IMR-90 (cell line): ENCODE data around the gene PHEX. TPM values are rescaled to one million over a fixed set of nuclear protein-coding genes. Genes with fewer than 3 reads are reported as not detected.

Source experiments
- ATAC-seq: fragments of 200-7000 bp; cut with Tn5 transposase; 2 replicates; pipeline ENCODE4 v1.9.1; 2020; ENCODE audit warnings: low read depth, mild to moderate bottlenecking, moderate library complexity
- BruUV-seq: library from RNA; stranded (reverse); fragments of 400-500 nt; replicated peaks from 2 replicates; lab custom pipeline; 2021; lab: Mats Ljungman, UMichigan
- CTCF ChIA-PET: fragments of 300-600 bp; formaldehyde crosslinking; extraction: SDS; loops from one replicate; lab custom pipeline; 2021; ENCODE audit warnings: antibody characterized with exemption; lab: Yijun Ruan, JAX
- POLR2A ChIA-PET: fragments of 300-600 bp; sonication (Branson Sonifier 250); formaldehyde crosslinking; loops from one replicate; lab custom pipeline; 2022; ENCODE audit warnings: antibody characterized with exemption; ENCODE audit not compliant: unreplicated experiment; lab: Charles Lee
- DNase-seq: peaks from one replicate; pipeline ENCODE4 v3.0.0; 2013
- H2AFZ ChIP-seq: replicated peaks from 2 replicates; pipeline ENCODE3; 2013; ENCODE audit warnings: low read length, mild to moderate bottlenecking; ENCODE audit not compliant: poor library complexity
- H2AK5ac ChIP-seq: 2 replicates; pipeline ENCODE4 v1.6.1; 2013; ENCODE audit warnings: low read depth, low read length, inconsistent platforms
- H2AK9ac ChIP-seq: replicated peaks from 2 replicates; pipeline ENCODE3; 2013; ENCODE audit warnings: mild to moderate bottlenecking, low read depth, low read length, moderate library complexity; ENCODE audit not compliant: poor library complexity
- H2BK120ac ChIP-seq: 2 replicates; pipeline ENCODE4 v1.6.1; 2013; ENCODE audit warnings: low read depth, low read length, inconsistent platforms
- H2BK15ac ChIP-seq: 3 replicates; pipeline ENCODE4 v1.6.1; 2013; ENCODE audit warnings: low read depth, low read length, inconsistent platforms
- H2BK20ac ChIP-seq: 2 replicates; pipeline ENCODE4 v1.6.1; 2013; ENCODE audit warnings: low read depth, mild to moderate bottlenecking, inconsistent platforms, low read length, moderate library complexity
- H2BK5ac ChIP-seq: 2 replicates; pipeline ENCODE4 v1.6.1; 2013; ENCODE audit warnings: mild to moderate bottlenecking, low read depth, low read length, inconsistent platforms; ENCODE audit not compliant: poor library complexity, severe bottlenecking
- H3K14ac ChIP-seq: replicated peaks from 2 replicates; pipeline ENCODE4 v1.6.1; 2013; ENCODE audit warnings: low read depth, low read length, inconsistent platforms
- H3K18ac ChIP-seq: 2 replicates; pipeline ENCODE4 v1.6.1; 2013; ENCODE audit warnings: low read depth, low read length, control low read depth
- H3K23ac ChIP-seq: 2 replicates; pipeline ENCODE4 v1.6.1; 2013; ENCODE audit warnings: low read depth, low read length, inconsistent platforms
- H3K27ac ChIP-seq: 2 replicates; pipeline ENCODE4 v1.5.1; 2013; ENCODE audit warnings: mild to moderate bottlenecking, control low read depth, low read length; ENCODE audit not compliant: insufficient read depth
- H3K27me3 ChIP-seq: 2 replicates; pipeline ENCODE4 v1.6.1; 2013; ENCODE audit warnings: low read length; ENCODE audit not compliant: control insufficient read depth, insufficient read depth
- H3K36me3 ChIP-seq: 2 replicates; pipeline ENCODE4 v1.6.1; 2013; ENCODE audit warnings: low read length, mixed read lengths; ENCODE audit not compliant: control insufficient read depth, insufficient read depth
- H3K4ac ChIP-seq: 2 replicates; pipeline ENCODE4 v1.6.1; 2013; ENCODE audit warnings: low read depth, low read length, inconsistent platforms
- H3K4me1 ChIP-seq: 2 replicates; pipeline ENCODE4 v1.6.1; 2013; ENCODE audit warnings: low read length, mixed read lengths; ENCODE audit not compliant: control insufficient read depth, insufficient read depth
- H3K4me2 ChIP-seq: 2 replicates; pipeline ENCODE4 v1.6.1; 2013; ENCODE audit warnings: low read depth, mild to moderate bottlenecking, control low read depth, low read length, moderate library complexity
- H3K4me3 ChIP-seq: 2 replicates; pipeline ENCODE4 v1.5.1; 2013; ENCODE audit warnings: low read depth, mild to moderate bottlenecking, control low read depth, low read length, moderate library complexity; ENCODE audit not compliant: insufficient read depth
- H3K56ac ChIP-seq: 2 replicates; pipeline ENCODE4 v1.6.1; 2013; ENCODE audit warnings: low read length, inconsistent platforms; ENCODE audit not compliant: insufficient read depth; ENCODE audit errors: extremely low read depth
- H3K79me1 ChIP-seq, 2 experiments: 2 replicates each; pipeline ENCODE4 v1.6.1; 2013; ENCODE audit warnings: low read length in 2 of 2, inconsistent platforms in 1 of 2, low read depth in 1 of 2
- H3K9ac ChIP-seq: 2 replicates; pipeline ENCODE4 v1.6.1; 2013; ENCODE audit warnings: low read depth, low read length, control low read depth
- H3K9me1 ChIP-seq: 2 replicates; pipeline ENCODE4 v1.6.1; 2013; ENCODE audit warnings: low read length, inconsistent platforms; ENCODE audit not compliant: insufficient read depth
- H3K9me3 ChIP-seq: 2 replicates; pipeline ENCODE4 v1.6.1; 2013; ENCODE audit warnings: low read length; ENCODE audit not compliant: control insufficient read depth, insufficient read depth
- H4K20me1 ChIP-seq: 2 replicates; pipeline ENCODE4 v1.6.1; 2013; ENCODE audit warnings: low read length, inconsistent platforms; ENCODE audit not compliant: insufficient read depth
- H4K5ac ChIP-seq: 2 replicates; pipeline ENCODE4 v1.6.1; 2013; ENCODE audit warnings: mild to moderate bottlenecking, low read depth, low read length, control low read depth
- H4K8ac ChIP-seq, 2 experiments: 2 replicates each; pipeline ENCODE4 v1.6.1; 2013; ENCODE audit warnings: low read depth in 2 of 2, low read length in 2 of 2, control low read depth in 1 of 2, inconsistent platforms in 1 of 2
- H4K91ac ChIP-seq: 2 replicates; pipeline ENCODE4 v1.6.1; 2013; ENCODE audit warnings: low read depth, low read length, inconsistent platforms; ENCODE audit not compliant: insufficient read depth
- BHLHE40 ChIP-seq: fragments of 150-350 bp; IDR thresholded peaks from 2 replicates; pipeline ENCODE4 v1.6.1; 2016; ENCODE audit warnings: mild to moderate bottlenecking, low read depth, low read length
- FOS ChIP-seq: fragments of 150-350 bp; IDR thresholded peaks from 2 replicates; pipeline ENCODE4 v1.6.1; 2016; ENCODE audit warnings: low read depth, low read length
- MAZ ChIP-seq: IDR thresholded peaks from 2 replicates; pipeline ENCODE4 v1.6.1; 2012; ENCODE audit warnings: low read depth, mild to moderate bottlenecking, low read length, improper control_type of control experiment, moderate library complexity, borderline replicate concordance
- WGBS, 2 experiments: methylation state at CpG; one replicate each; pipeline versions ENCODE4 v1.1.5 to v1.1.7; 2013; ENCODE audit warnings: missing lambda C conversion rate in 2 of 2; ENCODE audit not compliant: insufficient read length in 1 of 2; ENCODE audit errors: extremely low coverage in 2 of 2; 5-methylcytosine and 5-hydroxymethylcytosine counted together
- dilution Hi-C: fragments of 300-500 bp; cut with HindIII; formaldehyde crosslinking; loops from one replicate; pipeline ENCODE4 v1.14.3; 2018; ENCODE audit warnings: low sequenced_read_pairs; ENCODE audit not compliant: unreplicated experiment
- in situ Hi-C: fragments of 300-500 bp; cut with MboI; formaldehyde crosslinking; loops from 3 replicates; pipeline ENCODE4 v1.14.3; 2019; ENCODE audit warnings: low sequenced_read_pairs, inconsistent platforms, mixed read lengths
- intact Hi-C: fragments of 100-400 bp; cut with micrococcal nuclease; formaldehyde crosslinking; loops from 2 replicates; pipeline ENCODE4 v1.10.0; 2022
- polyA plus RNA-seq, 3 experiments: library from polyadenylated mRNA; depleted of rRNA; stranded (reverse); fragments of >200 nt; gene quantifications; 2 replicates each; pipeline ENCODE4 v1.2.3, GENCODE V29; 2012; ENCODE audit warnings: low replicate concordance in 1 of 3
- total RNA-seq: library from RNA; depleted of rRNA; stranded (reverse); fragments of >200 nt; gene quantifications from 2 replicates; pipeline ENCODE4 v1.2.3, GENCODE V29; 2012

PHEX gene
- total and polyA plus RNA-seq, 2 of the 4 experiments (the other 2 are of a cell fraction), result 0.10 to 0.18 TPM

- no peaks in the 10 kb centered on the region for H3K9me3 ChIP-seq
- H2BK5ac ChIP-seq, result no peak overlapping the region
- no peaks in the 10 kb centered on the region for H3K9me1 ChIP-seq
- H4K91ac ChIP-seq, result no peak overlapping the region
- H3K27ac ChIP-seq, result no peak overlapping the region
- no TSS peak for BruUV-seq
- no peak overlapping the region for H4K8ac ChIP-seq
- no peak overlapping the region for H2BK120ac ChIP-seq
- H2AK5ac ChIP-seq, result no peak overlapping the region
- H3K9ac ChIP-seq, result no peak overlapping the region
- H3K14ac ChIP-seq, result no peak overlapping the region
- no peak overlapping the region for H4K5ac ChIP-seq
- no peak overlapping the region for H2BK20ac ChIP-seq
- no peak overlapping the region for H2AFZ ChIP-seq
- ChIA-PET CTCF (interaction anchor here (0.9 kb wide), 1 partner anchor 151 kb away, joined by 7 read pairs; no protein-coding TSS in a partner anchor), POLR2A (no interaction called here)
- H3K79me1 ChIP-seq, result no peaks in the 10 kb centered on the region
- no peak overlapping the region for H3K56ac ChIP-seq
- no CpG with 5 or more reads among the region's 6 CpGs for WGBS, 2 experiments
- no peak overlapping the region for H2AK9ac ChIP-seq
- no peak overlapping the region; the same call in 1 of the 2 replicates for H3K4ac ChIP-seq
- DNase-seq (no peak), ATAC-seq (no peak)
- in situ Hi-C loops, result no loop called here
- H4K20me1 ChIP-seq, result no peaks in the 10 kb centered on the region
- no peak overlapping the region for H3K4me2 ChIP-seq
- no peaks in the 10 kb centered on the region for H3K27me3 ChIP-seq
- dilution Hi-C loops, result no loop called here
- no peaks in the 10 kb centered on the region for H3K4me1 ChIP-seq
- no peaks in the 10 kb centered on the region for H3K36me3 ChIP-seq
- H3K18ac ChIP-seq, result no peak overlapping the region
- no peak overlapping the region for H3K4me3 ChIP-seq
- H2BK15ac ChIP-seq, result no peak overlapping the region
- TF ChIP-seq MAZ (no peak), FOS (no peak), BHLHE40 (no peak)
- intact Hi-C loops, result no loop called here
- H3K23ac ChIP-seq, result no peak overlapping the region
Observed at GRCh38 chrX:22124098-22124497, 92.0 kb downstream of the PHEX start.
